Mucosa of stomach (tissue), 1 donor: ENCODE measurements around the gene ACTL8.

ENCODE experiments used
- H3K27me3 ChIP-seq: one replicate; pipeline ENCODE4 v1.7.0; 2013; ENCODE audit warnings: mild to moderate bottlenecking, low read length; ENCODE audit not compliant: control insufficient read depth, insufficient read depth
- H3K36me3 ChIP-seq: one replicate; pipeline ENCODE4 v1.7.0; 2013; ENCODE audit warnings: low read length; ENCODE audit not compliant: control insufficient read depth, insufficient read depth
- H3K4me1 ChIP-seq: one replicate; pipeline ENCODE4 v1.7.0; 2013; ENCODE audit warnings: mild to moderate bottlenecking, low read length; ENCODE audit not compliant: control insufficient read depth, insufficient read depth
- H3K4me3 ChIP-seq: one replicate; pipeline ENCODE4 v1.7.0; 2013; ENCODE audit warnings: low read length
- H3K9ac ChIP-seq: one replicate; pipeline ENCODE4 v1.7.0; 2013; ENCODE audit warnings: mild to moderate bottlenecking, low read length, moderate library complexity
- H3K9me3 ChIP-seq: one replicate; pipeline ENCODE4 v1.7.0; 2013; ENCODE audit warnings: mild to moderate bottlenecking, low read length, moderate library complexity; ENCODE audit not compliant: control insufficient read depth
- donor health status: Pancreatic carcinoma.

ACTL8 gene

GRCh38 chr1:17755120-17755519 is at the start of gene ACTL8:
ACTL8 (plus strand) TSS chr1:17755333; CDS start chr1:17823009, 67,676 bp downstream.
- H3K9me3 ChIP-seq = peaks cover 17% of the 10 kb centered on the region
- no peaks in the 10 kb centered on the region for H3K36me3 ChIP-seq
- no peaks in the 10 kb centered on the region for H3K4me1 ChIP-seq
- H3K4me3 ChIP-seq = no peak within 1 kb of the TSS
- no peak within 1 kb of the TSS for H3K9ac ChIP-seq
- no peaks in the 10 kb centered on the region for H3K27me3 ChIP-seq

- Histone ChIP-seq H3K4me1 (no peaks in the 10 kb centered on the region), H3K9ac (no peak overlapping the region), H3K36me3 (no peaks in the 10 kb centered on the region), H3K4me3 (no peak overlapping the region), H3K27me3 (peaks cover 13% of the 10 kb centered on the region), H3K9me3 (no peaks in the 10 kb centered on the region)
These were observed 48.7 kb upstream of the ACTL8 start for GRCh38 chr1:17706445-17706844.

GRCh38 chr1:17709981-17710380 is 45.2 kb upstream of the ACTL8 start:
- H3K36me3 ChIP-seq = no peaks in the 10 kb centered on the region
- H3K9me3 ChIP-seq = no peaks in the 10 kb centered on the region
- H3K4me1 ChIP-seq = no peaks in the 10 kb centered on the region
- peaks cover 11% of the 10 kb centered on the region for H3K27me3 ChIP-seq
- H3K4me3 ChIP-seq = no peak overlapping the region
- no peak overlapping the region for H3K9ac ChIP-seq

GRCh38 chr1:17710889-17711576 is 44.1 kb upstream of the ACTL8 start:
- Histone ChIP-seq H3K27me3 (peaks cover 9% of the 10 kb centered on the region), H3K36me3 (no peaks in the 10 kb centered on the region), H3K4me1 (no peaks in the 10 kb centered on the region), H3K4me3 (no peak overlapping the region), H3K9me3 (no peaks in the 10 kb centered on the region), H3K9ac (no peak overlapping the region)

GRCh38 chr1:17711577-17711910 is 43.6 kb upstream of the ACTL8 start:
- Histone ChIP-seq H3K36me3 (no peaks in the 10 kb centered on the region), H3K9me3 (no peaks in the 10 kb centered on the region), H3K27me3 (peaks cover 8% of the 10 kb centered on the region), H3K4me3 (no peak overlapping the region), H3K4me1 (no peaks in the 10 kb centered on the region), H3K9ac (no peak overlapping the region)

GRCh38 chr1:17711941-17712340 is 43.2 kb upstream of the ACTL8 start:
- no peaks in the 10 kb centered on the region for H3K36me3 ChIP-seq
- peaks cover 5% of the 10 kb centered on the region for H3K27me3 ChIP-seq
- no peaks in the 10 kb centered on the region for H3K4me1 ChIP-seq
- no peak overlapping the region for H3K4me3 ChIP-seq
- no peak overlapping the region for H3K9ac ChIP-seq
- H3K9me3 ChIP-seq = no peaks in the 10 kb centered on the region

GRCh38 chr1:17713993-17714392 is 41.1 kb upstream of the ACTL8 start:
- no peak overlapping the region for H3K9ac ChIP-seq
- H3K4me1 ChIP-seq = no peaks in the 10 kb centered on the region
- H3K36me3 ChIP-seq = no peaks in the 10 kb centered on the region
- no peaks in the 10 kb centered on the region for H3K9me3 ChIP-seq
- peaks cover 3% of the 10 kb centered on the region for H3K27me3 ChIP-seq
- H3K4me3 ChIP-seq = no peak overlapping the region

GRCh38 chr1:17717594-17718535 is 37.3 kb upstream of the ACTL8 start:
- Histone ChIP-seq H3K36me3 (no peaks in the 10 kb centered on the region), H3K9ac (no peak overlapping the region), H3K9me3 (no peaks in the 10 kb centered on the region), H3K27me3 (no peaks in the 10 kb centered on the region), H3K4me1 (no peaks in the 10 kb centered on the region), H3K4me3 (no peak overlapping the region)

GRCh38 chr1:17719874-17720273 is 35.3 kb upstream of the ACTL8 start:
- H3K9me3 ChIP-seq = no peaks in the 10 kb centered on the region
- no peaks in the 10 kb centered on the region for H3K4me1 ChIP-seq
- H3K4me3 ChIP-seq = no peak overlapping the region
- H3K27me3 ChIP-seq = peaks cover 5% of the 10 kb centered on the region
- no peaks in the 10 kb centered on the region for H3K36me3 ChIP-seq
- no peak overlapping the region for H3K9ac ChIP-seq

- Histone ChIP-seq H3K4me3 (no peak overlapping the region), H3K36me3 (no peaks in the 10 kb centered on the region)
These were observed 33.7 kb upstream of the ACTL8 start for GRCh38 chr1:17721444-17721843.

GRCh38 chr1:17723684-17724083 is 31.4 kb upstream of the ACTL8 start:
- no peak overlapping the region for H3K9ac ChIP-seq
- H3K4me1 ChIP-seq = no peaks in the 10 kb centered on the region
- H3K27me3 ChIP-seq = peaks cover 6% of the 10 kb centered on the region
- H3K36me3 ChIP-seq = no peaks in the 10 kb centered on the region
- no peaks in the 10 kb centered on the region for H3K9me3 ChIP-seq
- no peak overlapping the region for H3K4me3 ChIP-seq

More at GRCh38 chr1:17721444-17721843, 33.7 kb upstream of the ACTL8 start:
- no peaks in the 10 kb centered on the region for H3K9me3 ChIP-seq
- H3K27me3 ChIP-seq = peaks cover 5% of the 10 kb centered on the region
- no peak overlapping the region for H3K9ac ChIP-seq
- H3K4me1 ChIP-seq = no peaks in the 10 kb centered on the region

- Histone ChIP-seq H3K4me3 (no peak overlapping the region), H3K4me1 (no peaks in the 10 kb centered on the region), H3K27me3 (peaks cover 11% of the 10 kb centered on the region), H3K9ac (no peak overlapping the region), H3K9me3 (no peaks in the 10 kb centered on the region), H3K36me3 (no peaks in the 10 kb centered on the region)
These were observed 31.0 kb upstream of the ACTL8 start for GRCh38 chr1:17724150-17724549.
